ENCODE measurements around the gene ADK.

GRCh38 chr10:74384615-74385183 lies 233.7 kb downstream of the ADK start:
- TF ChIP-seq CTCF (IDR thresholded peaks at IDR 0.05; ENCODE audit: extremely low read depth in 1 of 2, insufficient read depth in 1 of 2, low read depth in 1 of 2, low read length in 2 of 2) (no peak), EZH2 (IDR thresholded peaks at IDR 0.05; ENCODE audit: borderline replicate concordance, low read depth, low read length, severe bottlenecking) (no peak)

All from endothelial cell of umbilical vein (primary cell).